HUES64 (cell line): ENCODE measurements around the gene ZNF548.

Experiments used
- H3K27ac ChIP-seq: 2 replicates; pipeline ENCODE4 v1.7.0; 2013; ENCODE audit warnings: low read depth, low read length, inconsistent platforms
- H3K27me3 ChIP-seq: 2 replicates; pipeline ENCODE4 v1.6.1; 2013; ENCODE audit warnings: mild to moderate bottlenecking, low read length; ENCODE audit not compliant: insufficient read depth
- H3K36me3 ChIP-seq: 2 replicates; pipeline ENCODE4 v1.6.1; 2013; ENCODE audit warnings: mild to moderate bottlenecking, low read length; ENCODE audit not compliant: insufficient read depth
- H3K4me1 ChIP-seq: 2 replicates; pipeline ENCODE4 v1.6.1; 2013; ENCODE audit warnings: mild to moderate bottlenecking, low read length, moderate library complexity; ENCODE audit not compliant: insufficient read depth
- H3K4me3 ChIP-seq: 2 replicates; pipeline ENCODE4 v1.5.1; 2013; ENCODE audit warnings: mild to moderate bottlenecking, low read length, moderate library complexity
- H3K9ac ChIP-seq: 2 replicates; pipeline ENCODE4 v1.6.1; 2013; ENCODE audit warnings: mild to moderate bottlenecking, low read depth, low read length
- H3K9me3 ChIP-seq: 2 replicates; pipeline ENCODE4 v1.6.1; 2013; ENCODE audit warnings: low read depth, low read length; ENCODE audit not compliant: insufficient read depth
- WGBS: fragments of 150-250, 120-280 bp; methylation state at CpG from one replicate; pipeline ENCODE4 v1.1.7; 2013; ENCODE audit warnings: missing lambda C conversion rate; 5-methylcytosine and 5-hydroxymethylcytosine counted together

Gene ZNF548

DNA sequence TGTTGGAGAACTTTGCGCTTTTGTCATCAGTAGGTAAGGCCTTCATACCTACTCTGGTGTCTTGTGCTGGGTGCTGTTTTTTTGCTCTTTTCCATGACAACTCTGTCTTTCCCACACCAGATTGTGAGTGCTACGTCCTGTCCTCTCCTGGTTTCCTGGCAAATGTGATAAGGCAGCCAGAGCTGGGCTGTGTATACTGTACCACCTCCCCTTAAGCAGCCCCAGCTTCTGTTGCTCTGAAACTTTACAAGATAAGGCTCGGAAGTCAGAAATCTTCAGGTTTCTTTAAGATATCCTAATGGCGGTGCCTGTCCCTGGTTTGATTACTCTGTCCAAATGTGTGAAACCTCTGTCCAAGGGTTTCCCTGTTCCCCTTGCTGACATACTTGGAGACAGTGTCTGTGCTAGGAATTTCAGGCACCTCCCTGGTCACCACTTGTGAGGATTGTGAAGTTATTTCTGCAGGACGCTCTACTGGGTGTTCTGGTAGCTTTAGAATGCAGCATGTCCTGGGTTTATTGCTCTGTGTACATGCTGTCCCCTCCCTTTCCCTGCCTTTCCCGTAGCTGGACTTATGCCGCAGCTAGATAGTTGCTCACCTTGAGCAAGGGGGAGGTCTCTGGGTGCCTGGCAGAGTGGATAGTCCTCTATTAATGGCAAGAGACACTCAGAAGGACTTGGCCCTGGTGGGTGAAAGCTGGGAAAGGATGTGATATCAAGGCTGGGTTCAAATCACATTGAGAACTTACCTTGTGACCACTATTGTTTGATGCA, 52.5 kb downstream of the ZNF548 start:
- Histone ChIP-seq H3K36me3 (peaks cover 45% of the 10 kb centered on the region), H3K9me3 (peaks cover 9% of the 10 kb centered on the region; the same call in 1 of the 2 replicates), H3K9ac (no peak overlapping the region), H3K27me3 (no peaks in the 10 kb centered on the region), H3K4me3 (no peak overlapping the region), H3K27ac (no peak overlapping the region), H3K4me1 (0 out of 2 replicates have a peak, but pooled peaks cover under 1% of the 10 kb centered on the region)
- 80% methylated on average over 7 of the region's 7 CpGs for WGBS

DNA sequence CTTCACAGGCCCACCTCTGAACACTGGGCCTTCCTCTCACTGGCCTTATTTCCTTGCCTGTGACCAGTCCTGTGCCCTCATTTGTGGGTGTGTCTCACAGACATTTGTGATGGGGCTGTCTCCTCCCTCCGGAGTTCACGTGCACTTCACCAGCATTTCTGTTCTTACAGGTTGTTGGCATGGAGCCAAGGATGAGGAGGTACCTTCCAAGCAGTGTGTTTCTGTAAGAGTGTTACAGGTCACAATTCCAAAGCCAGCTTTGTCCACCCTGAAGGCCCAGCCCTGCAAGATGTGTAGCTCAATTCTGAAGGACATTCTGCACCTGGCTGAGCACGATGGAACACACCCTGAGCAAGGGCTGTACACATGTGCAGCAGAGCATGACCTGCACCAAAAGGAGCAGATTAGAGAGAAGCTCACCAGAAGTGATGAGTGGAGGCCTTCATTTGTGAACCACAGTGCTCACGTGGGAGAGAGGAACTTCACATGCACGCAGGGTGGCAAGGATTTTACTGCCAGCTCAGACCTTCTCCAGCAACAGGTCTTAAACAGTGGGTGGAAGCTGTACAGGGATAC, 53.6 kb downstream of the ZNF548 start:
- WGBS, result 72% methylated on average over 5 of the region's 5 CpGs
- Histone ChIP-seq H3K27ac (no peak overlapping the region), H3K36me3 (peaks cover 40% of the 10 kb centered on the region), H3K4me3 (no peak overlapping the region), H3K9ac (no peak overlapping the region), H3K4me1 (no peaks in the 10 kb centered on the region), H3K27me3 (no peaks in the 10 kb centered on the region), H3K9me3 (peaks cover 9% of the 10 kb centered on the region; the same call in 1 of the 2 replicates)

DNA sequence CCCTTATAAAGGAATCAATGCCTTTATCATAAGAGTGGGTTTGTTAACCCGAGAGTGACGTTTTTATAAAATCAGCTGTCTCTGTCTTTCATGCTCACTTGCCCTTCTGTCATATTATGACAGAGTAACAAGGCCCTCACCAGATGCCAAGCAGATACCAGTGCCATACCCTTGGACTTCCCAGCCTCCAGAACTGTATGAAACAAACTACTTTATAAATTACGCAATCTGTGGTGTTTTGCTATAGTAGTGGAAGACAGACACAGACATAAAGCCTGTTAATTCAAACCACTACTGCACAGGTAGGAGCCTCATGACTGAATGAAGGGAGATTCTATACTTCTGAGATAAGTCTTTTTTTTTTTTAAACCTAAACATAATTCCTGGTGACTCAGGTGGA, 62.7 kb downstream of the ZNF548 start:
- Histone ChIP-seq H3K4me3 (no peak overlapping the region), H3K36me3 (no peaks in the 10 kb centered on the region), H3K27me3 (no peaks in the 10 kb centered on the region), H3K27ac (no peak overlapping the region), H3K4me1 (no peaks in the 10 kb centered on the region), H3K9me3 (no peaks in the 10 kb centered on the region), H3K9ac (no peak overlapping the region)
- WGBS, result 94% methylated on average over 2 of the region's 3 CpGs
